GM18868 (cell line): ENCODE measurements around the gene TPCN2.

Source experiments
- ATAC-seq: cut with Tn5 transposase; IDR thresholded peaks from one replicate; pipeline ENCODE4 v1.9.1; 2021; ENCODE audit warnings: mild to moderate bottlenecking, moderate library complexity; ENCODE audit not compliant: unreplicated experiment

Gene TPCN2

DNA sequence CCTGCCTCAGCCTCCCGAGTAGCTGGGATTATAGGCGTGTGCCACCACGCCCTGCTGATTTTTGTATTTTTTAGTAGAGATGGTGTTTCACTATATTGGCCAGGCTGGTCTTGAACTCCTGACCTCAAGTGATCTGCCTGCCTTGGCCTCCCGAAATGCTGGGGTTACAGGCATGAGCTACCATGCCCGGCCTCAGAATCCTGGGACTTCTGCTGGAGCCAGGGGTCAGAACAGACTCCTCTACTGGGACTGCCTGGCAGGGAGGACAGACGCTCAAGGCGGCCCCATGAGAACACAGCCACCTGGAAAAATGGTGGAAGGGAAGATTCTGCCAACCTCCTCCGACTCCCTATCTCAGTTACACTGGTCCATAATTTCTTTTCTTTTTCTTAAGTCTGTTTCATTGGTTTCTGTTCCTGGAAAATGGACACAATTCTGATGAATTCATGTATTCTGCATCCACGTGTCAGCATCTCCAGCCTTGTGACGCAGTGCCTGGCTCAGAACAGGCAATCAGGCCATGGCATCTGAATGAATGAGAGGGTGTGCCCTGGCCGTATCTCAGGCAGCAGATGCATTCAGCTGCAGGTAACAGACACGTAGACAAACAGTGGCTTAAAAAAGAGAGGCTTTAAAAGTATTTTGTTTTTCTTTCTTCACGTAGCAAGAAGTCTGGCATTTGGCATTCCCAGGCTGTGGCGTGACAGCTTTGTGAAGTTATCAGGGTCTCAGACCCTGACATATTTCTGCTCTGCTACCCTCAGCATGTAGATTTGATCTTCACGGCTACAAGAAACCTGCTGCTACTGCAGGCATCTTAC lies 111.8 kb downstream of the TPCN2 start:
- no peak for ATAC-seq

DNA sequence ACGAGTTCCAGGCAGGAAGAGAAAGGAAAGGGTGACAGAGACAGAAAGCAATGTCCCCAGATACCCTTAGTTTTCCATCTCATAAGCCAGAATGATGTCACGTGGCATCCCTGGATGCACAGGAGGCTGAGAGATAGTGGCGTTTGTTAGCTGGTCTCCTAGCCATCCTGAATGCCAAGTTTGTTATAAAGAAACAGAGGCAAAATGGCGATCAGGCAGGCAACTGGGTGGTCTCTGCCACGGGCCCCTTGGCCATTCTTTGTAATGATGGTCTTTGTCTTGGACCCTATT lies 112.3 kb downstream of the TPCN2 start:
- no peak for ATAC-seq

DNA sequence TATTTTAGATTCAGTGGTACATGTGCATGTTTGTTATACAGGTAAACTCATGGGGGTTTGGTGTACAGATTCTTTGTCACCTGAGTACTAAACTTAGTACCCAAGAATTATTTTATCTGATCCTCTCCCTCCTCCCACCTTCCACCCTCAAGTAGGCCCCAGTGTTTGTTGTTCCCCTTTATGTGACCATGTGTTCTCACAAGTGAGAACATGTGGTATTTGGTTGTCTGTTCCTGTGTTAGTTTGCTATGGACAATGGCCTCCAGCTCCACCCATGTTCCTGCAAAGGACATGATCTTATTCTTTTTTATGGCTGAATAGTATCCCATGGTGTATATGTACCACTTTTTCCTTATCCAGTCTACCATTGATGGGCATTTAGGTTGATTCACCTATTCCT lies 113.8 kb downstream of the TPCN2 start:
- no peak for ATAC-seq

DNA sequence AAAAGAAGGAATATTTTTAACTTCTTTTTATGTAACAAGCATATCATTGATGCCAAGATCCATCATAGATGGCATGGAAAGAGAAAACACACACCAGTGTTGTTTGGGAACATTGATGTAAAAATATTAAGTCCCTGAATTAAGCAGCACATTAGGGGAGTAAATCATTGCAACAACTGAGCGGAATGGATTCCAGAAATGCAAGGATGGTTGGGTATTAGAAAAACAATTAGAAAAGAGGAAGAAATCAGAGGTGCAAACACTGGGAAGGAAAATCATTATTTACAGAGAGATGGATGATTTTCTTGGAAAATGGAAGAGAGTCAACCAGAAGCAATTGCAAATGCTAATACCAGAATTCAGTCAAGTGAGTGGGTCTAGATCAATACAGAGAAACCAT lies 115.1 kb downstream of the TPCN2 start:
- no peak for ATAC-seq

DNA sequence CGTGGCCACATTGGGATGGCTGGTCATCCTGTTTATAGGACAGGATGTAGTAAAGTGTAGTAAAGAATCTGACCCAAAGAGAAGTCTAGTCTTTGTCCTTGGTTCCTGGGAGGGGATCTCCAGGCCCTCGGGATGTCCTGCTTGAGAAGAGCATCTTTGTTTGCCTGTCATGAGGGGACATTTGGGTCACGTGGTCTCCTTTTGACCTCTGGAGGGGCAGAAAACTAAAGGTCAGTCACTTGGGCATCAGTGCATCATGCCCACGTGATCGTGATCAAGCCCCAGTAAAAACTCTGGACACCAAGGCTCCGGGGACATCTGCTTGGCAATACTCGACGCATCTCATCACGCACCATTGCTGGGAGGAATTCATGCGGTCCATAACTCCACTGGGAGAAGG lies 116.1 kb downstream of the TPCN2 start:
- no peak for ATAC-seq

DNA sequence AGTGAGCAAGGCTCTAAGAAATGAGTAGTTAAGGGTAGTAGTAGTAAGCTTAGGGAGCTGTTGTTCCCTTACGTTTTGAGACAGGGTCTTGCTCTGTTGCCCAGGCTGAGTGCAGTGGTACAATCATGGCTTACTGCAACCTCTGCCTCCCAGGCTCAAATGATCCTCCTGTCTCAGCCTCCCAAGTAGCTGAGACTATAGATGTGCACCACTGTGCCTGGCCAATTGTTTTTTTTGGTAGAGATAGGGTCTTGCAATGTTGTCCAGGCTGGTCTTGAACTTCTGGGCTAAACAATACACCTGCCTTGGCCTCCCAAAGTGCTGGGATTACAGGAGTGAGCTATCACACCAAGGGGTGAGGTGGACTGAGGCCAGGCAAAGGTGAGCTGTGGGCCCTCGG lies 117.0 kb downstream of the TPCN2 start:
- no peak for ATAC-seq

DNA sequence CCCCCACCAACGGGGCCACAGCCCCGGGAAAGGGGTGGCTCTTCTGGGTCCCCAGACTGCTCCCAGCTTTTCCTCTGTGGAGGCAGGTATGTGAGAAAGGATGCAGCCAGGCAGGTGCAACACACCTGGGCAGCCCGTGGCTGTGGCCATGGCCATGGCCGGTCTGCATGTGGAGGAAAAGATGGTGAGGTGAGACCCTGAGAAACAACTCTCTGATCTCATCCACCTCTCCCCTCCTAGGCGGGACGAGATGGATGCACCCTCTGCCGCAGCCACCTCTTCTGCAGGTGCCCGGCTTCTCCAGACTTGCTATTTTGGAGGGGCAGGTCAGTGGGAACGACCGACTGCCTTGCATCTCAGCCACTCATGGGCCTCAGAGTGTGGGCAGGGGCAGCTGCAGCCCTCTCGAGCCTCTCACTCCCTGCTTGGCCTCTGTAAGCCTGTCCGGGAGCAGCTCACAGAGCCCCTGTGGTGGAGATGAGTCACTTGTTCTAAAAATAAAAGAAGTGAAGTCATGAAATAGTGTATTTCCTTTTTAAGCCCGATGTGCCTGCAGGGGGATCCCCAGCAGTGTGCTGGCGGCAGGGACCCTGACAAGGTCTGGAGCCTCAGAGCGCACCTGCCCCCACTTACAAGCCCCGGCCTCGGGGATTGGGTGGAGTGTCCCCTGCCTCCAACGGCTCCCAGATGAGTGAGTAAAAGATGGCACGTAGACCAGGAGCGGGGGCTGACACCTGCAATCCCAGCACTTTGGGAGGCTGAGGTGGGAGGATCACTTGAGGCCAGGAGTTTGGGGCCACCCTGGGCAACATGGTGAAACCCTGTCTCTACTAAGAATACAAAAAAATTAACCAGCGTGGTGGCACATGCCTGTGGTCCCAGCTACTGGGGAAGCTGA lies 117.7 kb downstream of the TPCN2 start:
- ATAC-seq: peak; percentile 95

DNA sequence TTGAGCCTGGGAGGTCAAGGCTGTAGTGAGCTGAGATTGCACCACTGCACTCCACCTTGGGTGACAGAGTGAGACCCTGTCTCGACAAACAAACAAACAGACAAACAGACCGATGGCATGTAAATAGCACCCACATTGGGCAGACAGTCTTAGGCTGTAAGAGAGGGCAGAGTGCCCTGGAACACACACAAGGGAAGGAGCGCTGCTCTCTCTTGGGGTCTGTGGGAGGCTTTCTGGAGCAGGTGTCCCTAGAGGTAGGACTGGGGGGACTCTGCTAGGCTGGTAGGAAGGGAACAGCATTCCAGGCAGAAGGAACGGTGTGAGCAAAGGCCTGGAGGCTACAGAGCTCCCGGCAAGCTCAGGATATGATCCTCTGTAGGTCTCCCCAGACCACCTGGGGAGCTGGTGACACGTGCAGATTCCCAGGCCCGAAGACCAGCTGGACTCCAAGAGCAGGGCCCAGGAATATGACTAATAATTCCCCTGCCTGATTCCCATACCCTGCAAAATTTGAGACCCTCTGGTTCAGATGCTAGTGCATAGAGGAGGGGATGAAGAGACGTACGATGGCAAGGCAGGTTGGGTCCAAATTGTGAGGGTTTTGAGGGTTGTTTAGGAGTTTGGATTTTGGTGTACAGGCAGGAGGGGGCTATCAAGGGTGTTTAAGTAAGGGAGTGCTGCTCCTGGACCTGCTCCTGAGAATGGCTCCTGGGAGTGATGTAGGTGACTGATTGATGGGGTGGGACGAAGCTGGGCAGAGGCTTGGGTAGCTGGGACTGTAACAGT lies 118.6 kb downstream of the TPCN2 start:
- ATAC-seq: no peak

DNA sequence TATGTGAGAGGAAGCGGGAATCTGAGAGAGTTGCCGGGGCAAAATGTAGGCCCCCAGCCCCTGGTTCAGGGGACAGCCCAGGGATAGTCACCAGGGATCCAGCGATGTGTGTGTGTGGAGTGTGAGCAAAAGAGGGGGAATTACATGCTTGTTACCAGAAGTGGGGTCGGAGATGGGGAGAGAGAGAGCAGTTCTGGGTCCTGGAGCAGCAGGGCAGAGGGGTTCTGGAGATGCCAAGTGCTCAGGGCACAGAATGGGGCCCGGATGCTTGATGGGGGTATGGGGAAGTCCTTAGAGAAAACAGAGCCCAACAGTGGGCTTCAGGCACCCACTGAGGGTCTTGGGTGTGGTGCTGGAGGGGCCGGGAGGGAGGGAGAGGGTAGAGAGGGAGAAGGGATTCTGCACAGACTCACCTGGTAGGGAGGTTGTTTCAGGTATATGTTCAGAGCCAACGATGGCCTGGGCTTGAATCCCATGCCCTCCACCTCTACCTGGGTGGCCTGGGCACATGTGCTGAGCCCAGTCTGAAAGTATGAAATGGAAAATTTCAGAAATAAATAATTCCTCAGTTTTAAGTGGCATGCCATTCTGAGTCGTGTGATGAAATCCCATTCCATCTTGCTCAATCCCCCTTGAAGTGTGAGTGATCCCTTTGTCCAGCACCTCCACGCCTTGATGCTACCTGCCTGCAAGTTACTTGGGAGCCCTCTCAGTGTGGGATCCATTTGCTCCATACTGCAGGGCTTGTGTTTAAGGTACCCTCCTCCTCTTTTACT lies 119.4 kb downstream of the TPCN2 start:
- no peak for ATAC-seq

DNA sequence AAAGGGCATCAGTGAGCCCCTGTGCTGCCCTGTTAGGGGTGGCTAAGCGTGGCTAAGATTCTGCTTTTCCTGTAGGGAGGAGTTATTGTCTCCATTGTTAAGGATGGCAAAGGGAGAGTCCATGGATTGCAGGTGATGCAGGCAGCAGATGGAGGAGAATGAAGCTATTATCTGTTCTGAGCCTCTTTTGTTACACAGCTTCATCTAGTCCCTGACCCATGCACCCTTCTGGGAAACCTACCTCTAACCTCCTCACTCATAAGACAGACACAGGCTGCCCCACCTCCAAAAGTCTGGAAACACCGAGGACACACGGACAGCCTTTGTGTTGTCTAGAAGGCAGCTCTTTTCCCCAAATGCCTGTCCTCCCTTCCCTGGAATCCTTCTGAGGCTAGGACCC lies 120.7 kb downstream of the TPCN2 start:
- ATAC-seq: no peak

DNA sequence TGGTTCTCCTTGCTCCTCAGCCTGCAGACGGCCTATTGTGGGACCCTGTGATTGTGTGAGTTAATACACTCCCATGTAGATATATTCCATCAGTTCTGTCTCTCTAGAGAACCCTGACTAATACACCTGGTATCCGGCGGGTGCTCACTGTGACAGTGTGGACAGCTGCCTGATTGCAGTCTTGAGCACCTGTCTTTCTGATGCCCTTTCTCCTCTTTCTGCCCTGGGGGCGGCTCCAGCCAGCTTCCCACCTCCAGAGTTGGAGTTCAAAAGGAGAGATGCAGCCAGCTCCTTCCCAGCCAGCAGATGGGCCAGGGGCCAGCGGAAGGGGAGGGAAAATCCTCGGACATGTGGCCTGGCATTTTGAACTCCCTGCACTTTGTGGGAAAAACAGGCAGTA lies 122.0 kb downstream of the TPCN2 start:
- ATAC-seq: no peak

DNA sequence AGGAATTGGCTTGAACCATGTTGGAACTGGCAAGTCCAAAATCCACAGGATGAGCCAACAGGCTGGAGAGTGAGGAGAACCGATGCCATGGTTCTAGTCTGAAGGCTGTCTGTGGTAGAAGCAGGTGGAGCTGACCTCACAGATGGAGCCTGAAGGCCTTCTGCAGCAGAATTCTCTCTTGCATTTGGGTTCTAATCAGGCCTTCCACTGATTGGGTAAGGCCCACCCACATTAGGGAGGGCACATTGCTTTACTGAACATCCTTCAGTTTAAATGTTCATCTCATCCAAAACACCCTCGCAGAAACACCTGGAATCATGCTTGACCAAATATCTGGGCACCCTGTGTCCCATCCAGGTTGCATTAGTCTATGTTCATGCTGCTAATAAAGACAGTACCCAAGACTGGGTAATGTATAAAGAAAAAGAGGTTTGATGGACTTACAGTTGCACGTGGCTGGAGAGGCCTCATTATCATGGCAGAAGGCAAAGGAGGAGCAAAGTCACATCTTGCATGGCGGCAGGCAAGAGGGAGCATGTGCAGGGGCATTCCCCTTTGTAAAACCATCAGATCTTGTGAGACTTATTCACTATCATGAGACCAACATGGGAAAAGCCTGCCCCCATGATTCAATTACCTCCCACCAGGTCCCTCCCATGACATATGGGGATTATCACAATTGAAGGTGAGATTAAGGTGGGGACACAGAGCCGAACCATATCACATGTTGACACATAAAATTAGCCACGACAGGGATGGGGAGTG lies 122.9 kb downstream of the TPCN2 start:
- no peak for ATAC-seq

DNA sequence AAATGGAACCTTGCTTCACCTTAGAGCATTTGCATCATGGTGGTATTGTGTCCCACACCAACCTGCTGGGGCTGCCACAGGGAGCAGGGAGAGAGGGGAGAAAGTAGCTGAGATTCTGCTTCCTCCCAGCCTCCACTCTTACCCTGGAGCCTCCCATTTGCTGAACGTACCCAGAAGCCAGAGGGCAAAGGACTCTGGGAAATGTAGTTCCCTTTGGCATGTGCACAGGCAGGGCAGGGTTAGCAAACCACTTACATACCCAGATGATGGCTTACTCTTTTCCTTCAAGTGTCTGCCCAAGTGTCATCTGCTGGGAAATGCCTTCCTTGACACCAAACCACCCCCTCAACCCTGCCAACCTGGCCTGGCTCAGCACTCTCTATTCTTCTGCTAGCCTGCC lies 123.9 kb downstream of the TPCN2 start:
- no peak for ATAC-seq

DNA sequence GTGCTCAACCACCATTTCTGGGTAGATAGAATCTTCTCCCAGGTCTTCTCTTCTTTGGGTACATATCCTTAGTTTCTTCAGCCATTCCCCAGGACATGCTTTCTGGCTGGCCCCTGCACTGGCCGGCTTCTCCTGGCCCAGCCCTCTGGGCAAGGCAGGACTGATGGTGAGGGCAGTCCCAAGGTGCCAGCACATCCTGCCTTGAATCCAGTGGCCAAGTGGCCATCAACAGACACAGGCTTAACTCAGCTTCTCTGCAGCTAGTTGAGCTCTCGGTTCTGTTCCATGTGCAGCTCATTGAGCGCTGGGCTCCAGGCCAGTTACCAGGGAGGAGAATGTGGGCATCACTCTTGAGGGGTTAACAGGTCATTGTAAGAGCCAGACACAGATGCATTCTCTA lies 124.6 kb downstream of the TPCN2 start:
- ATAC-seq: no peak

DNA sequence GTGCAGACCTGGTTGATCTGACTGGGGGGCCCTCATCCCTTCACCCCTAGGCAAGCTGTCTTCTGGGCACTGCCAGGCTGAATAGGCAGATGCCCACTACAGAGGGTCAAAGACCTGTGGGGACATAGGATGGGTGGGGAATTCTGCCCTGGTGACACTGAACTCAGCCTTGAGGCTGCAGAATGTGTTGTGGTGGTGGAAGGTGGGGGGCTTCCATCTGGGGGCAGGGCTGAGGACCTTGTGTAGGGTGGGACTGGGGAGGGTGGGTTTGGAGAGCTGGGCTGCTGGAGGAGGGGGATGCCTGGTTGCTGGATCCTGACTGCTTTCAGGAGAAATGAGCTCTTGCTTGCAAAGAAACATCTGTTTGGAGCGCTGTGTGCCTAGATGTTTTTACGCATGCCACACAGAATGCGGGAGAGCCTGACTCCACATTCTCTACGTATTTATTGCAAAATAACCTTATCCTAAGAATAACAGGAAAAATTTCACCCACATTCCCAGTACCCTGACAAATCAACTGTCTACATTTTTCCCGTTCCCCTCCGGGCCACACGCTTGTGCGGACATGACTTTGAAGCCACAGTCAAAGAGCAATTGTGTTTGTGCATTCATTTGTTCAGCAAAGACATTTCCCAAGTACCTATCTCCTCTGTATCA lies 125.3 kb downstream of the TPCN2 start:
- ATAC-seq: no peak

DNA sequence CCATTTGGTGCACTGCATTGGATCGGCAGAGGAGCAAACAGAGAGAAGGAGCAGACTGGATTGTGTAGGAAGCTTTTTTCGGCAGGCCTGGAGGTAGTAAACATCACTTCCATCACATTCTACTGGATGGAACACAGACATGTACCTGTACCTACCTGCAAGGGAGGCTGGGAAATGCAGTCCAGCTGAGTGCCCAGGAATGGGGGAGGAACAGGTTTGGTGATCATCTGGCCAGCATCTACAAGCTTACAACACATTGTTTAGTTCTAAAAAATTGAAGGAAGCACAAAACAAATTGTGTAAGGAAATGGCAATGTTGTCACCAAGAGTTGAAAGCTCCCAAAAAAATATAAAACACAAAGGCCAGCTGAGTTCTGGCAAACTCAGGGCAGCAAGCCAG lies 126.1 kb downstream of the TPCN2 start:
- ATAC-seq: no peak

DNA sequence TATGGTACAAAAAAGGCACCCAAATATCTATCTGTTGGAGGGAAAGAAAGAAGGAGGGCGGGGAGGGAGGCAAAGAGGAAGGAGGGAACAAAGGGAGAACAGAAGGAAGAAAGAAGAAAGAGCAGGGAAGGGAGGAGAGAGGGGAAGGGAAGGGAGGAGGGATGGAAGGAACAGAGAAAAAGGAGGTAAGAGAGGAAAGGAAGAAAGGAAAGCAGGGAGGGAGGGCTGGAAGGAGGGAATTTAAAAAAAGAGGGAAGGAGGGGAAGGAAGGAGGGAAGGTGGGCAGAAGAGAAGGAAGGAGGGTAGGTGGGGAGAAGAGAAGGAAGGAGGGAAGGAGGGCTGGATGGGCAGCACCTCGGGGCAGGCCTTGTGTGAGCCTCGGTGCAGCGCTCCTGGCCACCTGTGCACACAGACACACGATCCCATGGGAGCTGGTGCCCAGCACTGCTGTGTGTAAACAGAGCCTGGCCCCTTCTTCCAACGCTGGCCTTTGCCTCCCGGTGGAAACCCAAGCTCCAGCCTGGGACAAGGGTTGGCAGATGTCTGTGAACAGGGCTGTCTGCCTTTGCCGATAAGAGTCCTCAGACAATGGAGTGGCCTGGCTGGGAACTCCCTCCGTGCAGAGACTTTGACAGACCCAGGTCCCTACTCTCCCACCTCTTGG lies 130.2 kb downstream of the TPCN2 start:
- ATAC-seq: no peak

DNA sequence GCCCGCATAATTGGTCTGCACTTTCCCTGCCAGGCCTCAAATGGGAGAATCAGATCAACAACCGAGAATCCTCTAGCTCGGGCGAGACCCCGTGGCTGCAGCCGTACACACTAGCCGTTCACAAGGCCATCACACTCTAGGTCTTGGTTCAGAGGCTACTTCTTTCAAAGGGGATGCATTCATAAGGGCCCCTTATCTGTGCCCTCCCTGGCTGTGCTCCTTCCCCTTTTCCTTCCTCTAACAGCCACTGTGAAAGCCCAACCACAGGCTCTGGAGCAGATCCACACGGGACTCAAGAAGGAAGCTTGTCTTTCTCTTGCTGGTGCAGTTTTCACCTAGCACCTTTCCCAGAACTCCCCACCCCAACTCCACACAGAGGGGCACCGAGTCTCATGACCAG lies 131.5 kb downstream of the TPCN2 start:
- ATAC-seq: no peak

DNA sequence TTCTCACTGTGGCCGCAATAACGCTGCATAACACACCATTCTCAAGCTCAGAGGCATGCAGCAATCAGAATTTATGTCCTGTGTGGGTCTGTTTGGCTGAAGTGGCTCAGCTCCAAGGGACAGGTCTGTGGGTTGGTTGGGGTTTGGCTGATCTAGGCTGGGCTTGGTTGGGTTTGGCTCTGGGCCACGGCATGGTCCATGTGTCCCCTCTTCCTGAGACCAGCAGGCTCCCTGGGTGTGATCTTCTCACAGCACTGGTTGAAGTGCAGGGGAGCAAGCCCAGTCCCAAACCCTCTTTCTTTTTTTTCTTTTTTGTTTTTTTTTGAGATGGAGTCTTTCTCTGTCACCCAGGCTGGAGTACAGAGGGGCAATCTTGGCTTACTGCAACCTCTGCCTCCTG lies 132.0 kb downstream of the TPCN2 start:
- ATAC-seq: no peak
